K562 (cell line): ENCODE results near the gene POC5. TPM values are rescaled to one million over a fixed set of nuclear protein-coding genes. Genes with fewer than 3 reads are reported as not detected.

Source experiments
- ATAC-seq: fragments of 200-7000 bp; cut with Tn5 transposase; 3 replicates; pipeline ENCODE4 v1.9.1; 2020; ENCODE audit warnings: moderate library complexity
- BruUV-seq: library from RNA; stranded (reverse); fragments of 400-500 nt; replicated peaks from 2 replicates; lab custom pipeline; 2021; lab: Mats Ljungman, UMichigan
- CTCF ChIA-PET: fragments of 300-600 bp; formaldehyde crosslinking; extraction: SDS; loops from one replicate; lab custom pipeline; 2021; ENCODE audit warnings: low intra/inter-chr PET ratio; lab: Yijun Ruan, JAX
- POLR2A ChIA-PET: fragments of 300-600, 350-650 bp; sonication (Branson Sonifier 250); formaldehyde crosslinking; extraction: SDS; loops from one replicate; lab custom pipeline; 2021; ENCODE audit warnings: antibody characterized with exemption, inconsistent platforms; lab: Yijun Ruan, JAX
- DNase-seq, 4 experiments: peaks; one replicate each; pipeline versions ENCODE4 v3.0.0 to v3.0.0-alpha.2; 2011 to 2018; ENCODE audit warnings: low spot score in 3 of 4, mixed read lengths in 3 of 4; ENCODE audit errors: extremely low read depth in 1 of 4
- FAIRE-seq: peaks from 2 replicates; lab custom pipeline; 2011; peaks lifted over from hg19 to GRCh38; lab: Jason Lieb, UNC
- H2AFZ ChIP-seq: 2 replicates; pipeline ENCODE4 v1.6.0; 2011; ENCODE audit warnings: low read depth, low read length, control low read depth, inconsistent platforms
- H3K27ac ChIP-seq: fragments of 200-600 bp; 3 replicates; pipeline ENCODE4 v1.8.0; 2011; ENCODE audit warnings: low read depth, mild to moderate bottlenecking, control low read depth, inconsistent platforms, low read length, moderate library complexity, mixed read lengths; ENCODE audit errors: extremely low read depth
- H3K27me3 ChIP-seq, 2 experiments: fragments of 300-600 bp in 1 of 2; 2 replicates in 1 of 2; 3 replicates in 1 of 2; pipeline versions ENCODE4 v1.6.0 to v1.8.0; 2011; ENCODE audit warnings: inconsistent platforms in 2 of 2, low read length in 2 of 2, mild to moderate bottlenecking in 1 of 2, mixed read lengths in 1 of 2, moderate library complexity in 1 of 2; ENCODE audit not compliant: control insufficient read depth in 2 of 2, insufficient read depth in 2 of 2
- H3K36me3 ChIP-seq: fragments of 300-600 bp; 3 replicates; pipeline ENCODE4 v1.8.0; 2011; ENCODE audit warnings: mild to moderate bottlenecking, low read length, inconsistent platforms; ENCODE audit not compliant: control insufficient read depth, insufficient read depth
- H3K4me1 ChIP-seq, 2 experiments: fragments of 200-600 bp in 1 of 2; replicated peaks in 1 of 2; 2 replicates in 1 of 2; 3 replicates in 1 of 2; pipeline versions ENCODE4 v1.5.1 to v1.8.0; 2011; ENCODE audit warnings: inconsistent platforms in 2 of 2, low read length in 2 of 2, mild to moderate bottlenecking in 1 of 2, mixed read lengths in 1 of 2, moderate library complexity in 1 of 2; ENCODE audit not compliant: control insufficient read depth in 2 of 2, insufficient read depth in 2 of 2
- H3K4me2 ChIP-seq: 2 replicates; pipeline ENCODE4 v1.6.1; 2011; ENCODE audit warnings: low read length, control low read depth, inconsistent platforms, mixed read lengths; ENCODE audit not compliant: insufficient read depth
- H3K4me3 ChIP-seq: fragments of 200-600 bp; sonication (generic), shearing (Covaris generic); 2 replicates; pipeline ENCODE4 v1.5.1; 2016; ENCODE audit warnings: control low read depth, inconsistent platforms
- H3K79me2 ChIP-seq: fragments of 200-600 bp; 3 replicates; pipeline ENCODE4 v1.8.0; 2011; ENCODE audit warnings: low read length, inconsistent platforms; ENCODE audit not compliant: control insufficient read depth, insufficient read depth
- H3K9ac ChIP-seq, 2 experiments: 2 replicates each; pipeline versions ENCODE4 v1.6.0 to v1.6.1; 2011; ENCODE audit warnings: low read depth in 2 of 2, low read length in 2 of 2, control low read depth in 1 of 2, inconsistent platforms in 1 of 2, mild to moderate bottlenecking in 1 of 2, mixed read lengths in 1 of 2; ENCODE audit not compliant: insufficient read depth in 1 of 2
- H3K9me1 ChIP-seq: one replicate; pipeline ENCODE4 v1.6.0; 2011; ENCODE audit warnings: inconsistent platforms, mild to moderate bottlenecking, low read length, moderate library complexity; ENCODE audit not compliant: control insufficient read depth, insufficient read depth
- H3K9me3 ChIP-seq: replicated peaks from 2 replicates; pipeline ENCODE4 v1.5.1; 2011; ENCODE audit warnings: low read depth, low read length, inconsistent platforms; ENCODE audit not compliant: control insufficient read depth, insufficient read depth
- H4K20me1 ChIP-seq: replicated peaks from 2 replicates; pipeline ENCODE4 v1.6.1; 2011; ENCODE audit warnings: low read length, inconsistent platforms, mixed read lengths; ENCODE audit not compliant: control insufficient read depth, insufficient read depth
- AFF1 ChIP-seq, 2 experiments: fragments of 450-650 bp; IDR thresholded peaks; 2 replicates each; pipeline ENCODE4 v1.6.1; 2018; ENCODE audit warnings: mild to moderate bottlenecking in 2 of 2, low read depth in 1 of 2; ENCODE audit not compliant: partially characterized antibody in 2 of 2
- ATF1 ChIP-seq, 2 experiments: fragments of 450-650 bp in 1 of 2; IDR thresholded peaks; 2 replicates each; pipeline ENCODE4 v1.6.1; 2016; ENCODE audit warnings: missing compliant biosample characterization in 1 of 2, missing genetic modification characterization in 1 of 2
- CHD1 ChIP-seq: fragments of 200-600 bp; sonication (generic); IDR thresholded peaks from one replicate; pipeline ENCODE4 v1.6.1; 2012; ENCODE audit warnings: mild to moderate bottlenecking, moderate library complexity, low read length, inconsistent platforms
- CREB5 ChIP-seq: fragments of 250-450 bp; sonication (Bioruptor Pico); IDR thresholded peaks from 2 replicates; pipeline ENCODE4 v1.5.0; 2020; ENCODE audit warnings: mild to moderate bottlenecking
- PYGO2 ChIP-seq: fragments of 450-650 bp; IDR thresholded peaks from 2 replicates; pipeline ENCODE4 v1.6.1; 2016; ENCODE audit warnings: mild to moderate bottlenecking, missing genetic modification characterization, moderate library complexity, missing compliant biosample characterization
- ZNF445 ChIP-seq: fragments of 250-450 bp; sonication (Bioruptor Pico); IDR thresholded peaks from 2 replicates; pipeline ENCODE4 v1.4.0; 2020; ENCODE audit warnings: low read depth, mild to moderate bottlenecking, moderate library complexity
- ZNF584 ChIP-seq: fragments of 200-800 bp; sonication (Bioruptor generic); IDR thresholded peaks from 2 replicates; pipeline ENCODE4 v1.6.1; 2016; ENCODE audit warnings: low read depth, mild to moderate bottlenecking, missing genetic modification characterization, missing compliant biosample characterization
- ZNF778 ChIP-seq: fragments of 450-650 bp; formaldehyde crosslinking; IDR thresholded peaks from 2 replicates; pipeline ENCODE4 v1.4.0; 2020; ENCODE audit warnings: mild to moderate bottlenecking, moderate library complexity
- WGBS: fragments of 100-300 bp; shearing (Covaris generic); methylation state at CpG from one replicate; pipeline ENCODE4 v1.1.6; 2016; ENCODE audit warnings: low coverage, mixed read lengths; ENCODE audit not compliant: insufficient coverage; ENCODE audit errors: missing lambda C conversion rate; 5-methylcytosine and 5-hydroxymethylcytosine counted together
- in situ Hi-C: fragments of 300-500 bp; cut with MboI; formaldehyde crosslinking; loops from 4 replicates; pipeline ENCODE4 v1.15.0; 2018; ENCODE audit warnings: inconsistent platforms, mixed read lengths
- intact Hi-C: fragments of 100-400 bp; cut with micrococcal nuclease; formaldehyde crosslinking; loops from 2 replicates; pipeline ENCODE4 v1.14.2; 2022
- polyA plus RNA-seq, 8 experiments: library from polyadenylated mRNA; depleted of rRNA in 4 of 8; stranded (reverse) in 5 of 8; unstranded in 3 of 8; fragments of >200 nt; fragmentation: Nextera tagmentation in 2 of 8; fragmentation: Illumina TruSeq in 1 of 8; extraction: Ambion mirVana in 2 of 8; extraction: Trizol in 1 of 8; gene quantifications; 2 replicates each; pipeline versions ENCODE4 v1.2.1 to v1.2.3, GENCODE V29; 2011 to 2014; ENCODE audit warnings: inconsistent platforms in 1 of 8, missing spikeins in 1 of 8
- total RNA-seq, 7 experiments: library from RNA; depleted of rRNA in 6 of 7; stranded (reverse); fragments of >200 nt in 6 of 7; fragmentation: Illumina TruSeq in 2 of 7; extraction: Trizol in 2 of 7; gene quantifications; 2 replicates each; pipeline versions ENCODE4 v1.2.1 to v1.2.3, GENCODE V29; 2011 to 2021; ENCODE audit warnings: low replicate concordance in 1 of 7
- TF ChIP-seq, protein P1 (sequence below): sonication (generic); formaldehyde crosslinking; IDR thresholded peaks from 2 replicates; pipeline ENCODE4 v1.8.1; 2023; ENCODE audit warnings: mild to moderate bottlenecking, missing genetic modification reagents, moderate library complexity

POC5 gene
- total and polyA plus RNA-seq, 9 of the 15 experiments (the other 6 are each of a cell fraction or from before 2014, with no cell fraction given) = 14.5 to 38.2 (median 27.0) TPM

- Histone ChIP-seq H3K4me1 (no peaks in the 10 kb centered on the region), H3K9me3 (no peaks in the 10 kb centered on the region), H4K20me1 (no peaks in the 10 kb centered on the region), H3K36me3 (no peaks in the 10 kb centered on the region), H3K9me1 (no peaks in the 10 kb centered on the region), H3K27me3 (no peaks in the 10 kb centered on the region), H3K4me2 (no peak overlapping the region), H3K79me2 (no peaks in the 10 kb centered on the region), H3K9ac (no peak overlapping the region), H3K4me3 (no peak overlapping the region), H2AFZ (no peak overlapping the region), H3K27ac (no peak overlapping the region)
- WGBS = 33% methylated on average over 2 of the region's 2 CpGs
- TF ChIP-seq PYGO2 = no peak
- TF ChIP-seq AFF1 (IDR thresholded peaks at IDR 0.05; ENCODE audit: low read depth in 1 of 2, partially characterized antibody in 2 of 2) = no peak
- TF ChIP-seq ATF1 (CRISPR knock-in tag; IDR thresholded peaks at IDR 0.05) = no peak
- TF ChIP-seq ATF1 (tag; IDR thresholded peaks at IDR 0.05) = no peak
- TF ChIP-seq ZNF778 (CRISPR knock-in tag) = no peak
- TF ChIP-seq CREB5 (CRISPR knock-in tag) = no peak
- TF ChIP-seq ZNF584 (CRISPR knock-in tag) = no peak
- TF ChIP-seq, protein P1, sequence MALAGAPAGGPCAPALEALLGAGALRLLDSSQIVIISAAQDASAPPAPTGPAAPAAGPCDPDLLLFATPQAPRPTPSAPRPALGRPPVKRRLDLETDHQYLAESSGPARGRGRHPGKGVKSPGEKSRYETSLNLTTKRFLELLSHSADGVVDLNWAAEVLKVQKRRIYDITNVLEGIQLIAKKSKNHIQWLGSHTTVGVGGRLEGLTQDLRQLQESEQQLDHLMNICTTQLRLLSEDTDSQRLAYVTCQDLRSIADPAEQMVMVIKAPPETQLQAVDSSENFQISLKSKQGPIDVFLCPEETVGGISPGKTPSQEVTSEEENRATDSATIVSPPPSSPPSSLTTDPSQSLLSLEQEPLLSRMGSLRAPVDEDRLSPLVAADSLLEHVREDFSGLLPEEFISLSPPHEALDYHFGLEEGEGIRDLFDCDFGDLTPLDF (CRISPR knock-in tag) = no peak
- TF ChIP-seq CHD1 = no peak
- TF ChIP-seq ZNF445 (CRISPR knock-in tag) = no peak
- DNase-seq (no peak), FAIRE-seq (no peak), ATAC-seq (no peak)
- ChIA-PET POLR2A (no interaction called here), CTCF (no interaction called here)
- BruUV-seq = no TSS peak
- intact Hi-C loops (no loop called here), in situ Hi-C loops (no loop called here)
These were observed 76.4 kb downstream of the POC5 start for GRCh38 chr5:75640826-75641225.
